Measurements from ENCODE around the gene HSF2BP.

- TF ChIP-seq POLR2AphosphoS5 (IDR thresholded peaks at IDR 0.05) (no peak), CTCF (IDR thresholded peaks at IDR 0.05) (no peak)
Measured at GRCh38 chr21:43602266-43603232, 56.7 kb downstream of the HSF2BP start.

Measured in breast epithelium (tissue), 3 donors.